Measurements from ENCODE around the gene DENND11. TPM values are rescaled to one million over a fixed set of nuclear protein-coding genes. Genes with fewer than 3 reads are reported as not detected.

DENND11 gene
- total and polyA plus RNA-seq, 2 donors (not counting 3 experiments of a cell fraction or from before 2014, with no cell fraction given): 14.7 to 25.9 TPM

DNA sequence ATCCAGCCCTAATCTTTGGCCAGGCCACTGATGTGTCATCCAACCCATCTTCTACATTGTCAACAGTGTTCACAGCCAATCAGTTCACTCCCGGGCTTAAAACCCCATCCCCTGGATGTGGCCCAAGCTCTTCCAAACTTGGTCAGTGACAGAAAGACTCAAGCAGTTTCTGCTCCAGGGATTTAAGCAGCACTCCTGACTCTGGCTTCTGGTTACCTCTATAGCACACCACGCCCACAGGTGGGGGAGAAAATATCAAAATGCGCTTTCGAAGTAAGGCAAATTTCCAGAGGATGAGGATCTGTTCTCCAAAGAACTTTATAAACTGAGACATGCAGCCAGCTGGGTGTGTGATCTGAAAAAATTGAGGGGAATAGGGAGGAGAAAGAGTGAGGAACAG, 35.9 kb downstream of the DENND11 start:
- Histone ChIP-seq H2AFZ (ENCODE audit: low read depth, low read length) (no peak overlapping the region), H3K79me2 (ENCODE audit: control insufficient read depth, insufficient read depth, low read length) (no peaks in the 10 kb centered on the region), H3K4me3 (replicated peaks in 1 of 3; ENCODE audit: insufficient read depth in 1 of 3, low read depth in 1 of 3, low read length in 3 of 3) (no peak overlapping the region), H3K9me1 (replicated peaks; ENCODE audit: control insufficient read depth, extremely low read depth, insufficient read depth, low read length) (no peaks in the 10 kb centered on the region), H3K9me3 (replicated peaks; ENCODE audit: control insufficient read depth, insufficient read depth, low read length) (no peaks in the 10 kb centered on the region), H3K27me3 (ENCODE audit: control insufficient read depth in 2 of 2, insufficient read depth in 2 of 2, low read length in 2 of 2) (no peaks in the 10 kb centered on the region), H3K36me3 (ENCODE audit: control insufficient read depth in 2 of 2, extremely low read depth in 1 of 2, insufficient read depth in 2 of 2, low read length in 2 of 2) (peaks cover 11 to 25% of the 10 kb centered on the region in 2 experiments), H3K4me2 (ENCODE audit: insufficient read depth, low read length) (no peak overlapping the region), H4K20me1 (replicated peaks; ENCODE audit: control insufficient read depth, extremely low read depth, insufficient read depth, low read length) (no peaks in the 10 kb centered on the region), H3K9ac (replicated peaks; ENCODE audit: extremely low read depth, insufficient read depth, low read length) (no peak overlapping the region), H3K4me1 (ENCODE audit: control insufficient read depth, extremely low read depth, insufficient read depth, low read length) (peaks cover 18% of the 10 kb centered on the region), H3K27ac (ENCODE audit: insufficient read depth, low read depth, low read length) (no peak overlapping the region)
- no TSS peak for BruUV-seq (replicated peaks)
- ChIA-PET POLR2A (no interaction called here), CTCF (interaction anchor here (2.7 kb wide), 1 partner anchor 11 kb away, joined by 18 read pairs; no protein-coding TSS in a partner anchor)
- intact Hi-C loops (cut with micrococcal nuclease) (no loop called here), dilution Hi-C loops (cut with MboI; ENCODE audit: extremely low pct_ligation_motif_present, low sequenced_read_pairs) (no loop called here)
- FAIRE-seq (no peak), DNase-seq (ENCODE audit: low read depth, low spot score) (no peak)
- TF ChIP-seq POLR2AphosphoS5 (IDR thresholded peaks at IDR 0.05; ENCODE audit: insufficient read depth, low read depth, low read length) (no peak), MYC (IDR thresholded peaks at IDR 0.05; ENCODE audit: low read depth, low read length) (no peak), JUN (IDR thresholded peaks at IDR 0.05; ENCODE audit: borderline replicate concordance, insufficient read depth, insufficient read length, low read depth) (no peak), FOS (IDR thresholded peaks at IDR 0.05; ENCODE audit: borderline replicate concordance, insufficient read depth, low read length) (no peak), GATA2 (IDR thresholded peaks at IDR 0.05; ENCODE audit: insufficient read depth, insufficient read length, low read depth, low read length) (no peak), EZH2 (IDR thresholded peaks at IDR 0.05; ENCODE audit: borderline replicate concordance, low read depth, low read length, severe bottlenecking) (no peak), POLR2A (IDR thresholded peaks at IDR 0.05; ENCODE audit: low read depth, low read length) (no peak)
- TF ChIP-seq, protein P1, sequence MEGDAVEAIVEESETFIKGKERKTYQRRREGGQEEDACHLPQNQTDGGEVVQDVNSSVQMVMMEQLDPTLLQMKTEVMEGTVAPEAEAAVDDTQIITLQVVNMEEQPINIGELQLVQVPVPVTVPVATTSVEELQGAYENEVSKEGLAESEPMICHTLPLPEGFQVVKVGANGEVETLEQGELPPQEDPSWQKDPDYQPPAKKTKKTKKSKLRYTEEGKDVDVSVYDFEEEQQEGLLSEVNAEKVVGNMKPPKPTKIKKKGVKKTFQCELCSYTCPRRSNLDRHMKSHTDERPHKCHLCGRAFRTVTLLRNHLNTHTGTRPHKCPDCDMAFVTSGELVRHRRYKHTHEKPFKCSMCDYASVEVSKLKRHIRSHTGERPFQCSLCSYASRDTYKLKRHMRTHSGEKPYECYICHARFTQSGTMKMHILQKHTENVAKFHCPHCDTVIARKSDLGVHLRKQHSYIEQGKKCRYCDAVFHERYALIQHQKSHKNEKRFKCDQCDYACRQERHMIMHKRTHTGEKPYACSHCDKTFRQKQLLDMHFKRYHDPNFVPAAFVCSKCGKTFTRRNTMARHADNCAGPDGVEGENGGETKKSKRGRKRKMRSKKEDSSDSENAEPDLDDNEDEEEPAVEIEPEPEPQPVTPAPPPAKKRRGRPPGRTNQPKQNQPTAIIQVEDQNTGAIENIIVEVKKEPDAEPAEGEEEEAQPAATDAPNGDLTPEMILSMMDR (IDR thresholded peaks at IDR 0.05; ENCODE audit: extremely low read depth in 1 of 2, insufficient read depth in 1 of 2, low read depth in 1 of 2, low read length in 2 of 2): no peak
- TF ChIP-seq, protein P2, sequence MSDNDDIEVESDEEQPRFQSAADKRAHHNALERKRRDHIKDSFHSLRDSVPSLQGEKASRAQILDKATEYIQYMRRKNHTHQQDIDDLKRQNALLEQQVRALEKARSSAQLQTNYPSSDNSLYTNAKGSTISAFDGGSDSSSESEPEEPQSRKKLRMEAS (IDR thresholded peaks at IDR 0.05; ENCODE audit: insufficient read depth, insufficient read length): no peak
